ENCODE measurements around the gene HOXC11.

DNA sequence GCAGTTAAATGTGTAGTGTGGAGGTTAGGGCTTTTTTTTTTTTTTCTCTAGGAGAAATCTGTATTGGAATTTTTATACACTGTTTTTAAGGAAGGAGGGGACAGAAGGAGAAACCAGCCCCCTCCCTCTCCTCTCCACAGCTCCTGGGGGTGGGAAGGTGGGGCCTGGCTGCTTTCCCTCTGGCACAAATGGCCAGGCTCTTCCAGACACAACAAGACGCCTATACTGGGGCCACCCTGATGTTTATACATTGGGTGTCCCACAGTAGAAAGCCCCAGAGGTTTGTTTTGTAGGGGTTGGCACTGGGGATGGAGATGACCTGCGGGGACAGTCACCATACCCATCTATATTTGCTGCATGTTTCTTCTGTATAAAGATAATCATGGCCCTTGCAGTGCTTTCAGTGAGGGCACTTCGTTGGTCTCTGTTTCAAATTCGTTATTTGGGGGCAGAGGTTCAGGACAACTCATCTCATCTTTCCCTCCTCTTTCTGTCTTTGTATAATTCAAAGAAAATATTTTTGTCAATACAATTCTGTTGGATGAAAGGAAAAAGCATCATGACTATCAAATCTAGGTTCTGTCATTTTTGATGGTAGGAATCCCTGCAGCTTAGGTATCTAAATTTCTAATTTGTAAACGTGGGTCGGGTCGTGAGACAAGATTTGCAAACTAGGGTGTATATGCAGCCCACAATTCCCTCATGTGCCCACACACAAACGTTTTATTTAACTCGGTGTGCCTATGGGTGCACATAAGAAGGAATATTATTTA is 4.1 kb downstream of the HOXC11 start:
- TF ChIP-seq, protein P1, sequence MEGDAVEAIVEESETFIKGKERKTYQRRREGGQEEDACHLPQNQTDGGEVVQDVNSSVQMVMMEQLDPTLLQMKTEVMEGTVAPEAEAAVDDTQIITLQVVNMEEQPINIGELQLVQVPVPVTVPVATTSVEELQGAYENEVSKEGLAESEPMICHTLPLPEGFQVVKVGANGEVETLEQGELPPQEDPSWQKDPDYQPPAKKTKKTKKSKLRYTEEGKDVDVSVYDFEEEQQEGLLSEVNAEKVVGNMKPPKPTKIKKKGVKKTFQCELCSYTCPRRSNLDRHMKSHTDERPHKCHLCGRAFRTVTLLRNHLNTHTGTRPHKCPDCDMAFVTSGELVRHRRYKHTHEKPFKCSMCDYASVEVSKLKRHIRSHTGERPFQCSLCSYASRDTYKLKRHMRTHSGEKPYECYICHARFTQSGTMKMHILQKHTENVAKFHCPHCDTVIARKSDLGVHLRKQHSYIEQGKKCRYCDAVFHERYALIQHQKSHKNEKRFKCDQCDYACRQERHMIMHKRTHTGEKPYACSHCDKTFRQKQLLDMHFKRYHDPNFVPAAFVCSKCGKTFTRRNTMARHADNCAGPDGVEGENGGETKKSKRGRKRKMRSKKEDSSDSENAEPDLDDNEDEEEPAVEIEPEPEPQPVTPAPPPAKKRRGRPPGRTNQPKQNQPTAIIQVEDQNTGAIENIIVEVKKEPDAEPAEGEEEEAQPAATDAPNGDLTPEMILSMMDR (IDR thresholded peaks at IDR 0.05; ENCODE audit: low read depth, low read length), result no peak
- no peak for TF ChIP-seq POLR2A (IDR thresholded peaks at IDR 0.05; ENCODE audit: extremely low read depth, insufficient read length)
- TF ChIP-seq, protein P2, sequence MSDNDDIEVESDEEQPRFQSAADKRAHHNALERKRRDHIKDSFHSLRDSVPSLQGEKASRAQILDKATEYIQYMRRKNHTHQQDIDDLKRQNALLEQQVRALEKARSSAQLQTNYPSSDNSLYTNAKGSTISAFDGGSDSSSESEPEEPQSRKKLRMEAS (IDR thresholded peaks at IDR 0.05; ENCODE audit: low read depth, low read length), result no peak
